Activated CD4-positive, alpha-beta T cell treated with anti-CD3 and anti-CD28 coated beads, Interleukin-2, amount 50 U/mL, for 1 hour (primary cell): ENCODE measurements around the gene CREB3L2.

ENCODE experiments used
- DNase-seq: peaks from one replicate; pipeline ENCODE4 v3.0.0-alpha.2; 2020

The CREB3L2 gene

GRCh38 chr7:137949416-137950262 is 52.2 kb downstream of the CREB3L2 start:
- no peak for DNase-seq

DNA sequence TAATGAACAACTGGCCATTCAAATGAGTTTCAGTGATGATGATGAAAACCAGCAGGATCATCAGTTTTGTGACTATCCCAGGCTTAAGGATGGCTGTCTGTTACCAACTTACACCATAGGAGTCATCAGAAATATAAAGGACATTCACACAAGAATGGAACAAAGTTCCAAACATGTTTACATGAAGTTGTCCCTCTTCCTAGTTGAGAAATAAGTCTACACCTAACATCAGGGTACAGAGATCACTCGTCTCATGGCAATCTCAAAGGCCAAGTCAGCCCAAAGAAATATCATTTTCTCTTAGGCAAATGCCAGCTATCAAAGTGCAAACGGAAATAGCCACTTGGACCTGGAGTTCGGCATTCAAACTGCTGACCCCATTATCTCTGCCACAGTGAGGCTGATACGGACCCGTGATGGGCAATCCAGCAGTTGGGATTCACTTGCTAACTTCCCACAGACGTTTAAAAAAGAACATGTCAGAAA is 53.0 kb downstream of the CREB3L2 start:
- DNase-seq, result no peak

DNA sequence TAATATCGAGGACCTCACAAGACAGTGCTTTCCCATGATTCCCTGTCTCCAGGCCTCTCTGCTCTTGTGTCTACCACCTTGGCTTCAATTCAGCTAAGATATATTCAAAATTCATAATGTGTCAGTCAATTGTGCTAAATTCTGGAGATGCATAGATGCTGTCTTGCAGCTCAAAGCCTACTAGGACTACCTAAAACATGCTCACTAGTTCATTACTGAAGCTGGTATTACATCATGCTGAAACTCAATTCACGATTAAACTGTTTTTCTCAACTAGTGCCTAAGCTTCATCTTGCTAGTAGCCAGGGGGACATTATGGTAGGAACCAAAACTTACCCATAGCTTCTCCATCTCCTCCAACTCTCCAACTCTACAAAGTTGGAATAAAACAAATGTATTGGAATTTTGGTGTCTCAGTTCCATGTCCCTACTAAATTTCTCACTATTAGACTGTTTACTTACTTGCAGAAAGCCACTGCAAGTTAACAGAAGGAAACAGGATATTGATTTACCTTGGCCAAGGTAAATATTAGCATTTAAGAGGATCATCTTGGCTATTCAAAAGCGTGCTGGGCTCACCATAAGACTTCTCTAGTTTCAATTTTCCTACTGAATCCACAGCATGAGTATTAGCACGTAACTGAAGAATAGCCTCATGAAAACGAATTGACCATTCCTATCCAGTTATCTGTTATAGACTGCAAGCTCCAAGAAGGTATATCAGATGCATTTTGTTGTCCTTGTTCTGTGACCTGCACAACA is 53.6 kb downstream of the CREB3L2 start:
- DNase-seq, result no peak

DNA sequence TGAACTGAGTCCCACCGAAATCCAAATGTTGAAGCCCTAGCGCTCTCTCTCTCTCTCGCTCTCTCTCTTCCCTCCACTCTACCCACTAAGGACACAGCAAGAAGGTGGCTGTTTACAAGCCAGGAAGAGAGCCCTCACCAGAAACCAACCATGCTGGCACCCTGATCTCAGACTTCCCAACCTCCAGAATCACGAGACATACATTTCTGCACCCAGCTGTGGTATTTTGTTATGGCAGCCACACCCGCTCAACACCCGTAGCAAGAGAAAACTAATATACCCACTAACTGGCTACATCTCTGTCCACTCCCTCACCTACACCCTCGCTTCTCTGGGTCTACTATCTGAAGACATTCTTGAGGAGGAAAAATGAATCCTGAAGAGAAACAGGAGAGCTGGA is 54.8 kb downstream of the CREB3L2 start:
- no peak for DNase-seq

GRCh38 chr7:137946011-137946410 is 55.9 kb downstream of the CREB3L2 start:
- DNase-seq, result no peak

DNA sequence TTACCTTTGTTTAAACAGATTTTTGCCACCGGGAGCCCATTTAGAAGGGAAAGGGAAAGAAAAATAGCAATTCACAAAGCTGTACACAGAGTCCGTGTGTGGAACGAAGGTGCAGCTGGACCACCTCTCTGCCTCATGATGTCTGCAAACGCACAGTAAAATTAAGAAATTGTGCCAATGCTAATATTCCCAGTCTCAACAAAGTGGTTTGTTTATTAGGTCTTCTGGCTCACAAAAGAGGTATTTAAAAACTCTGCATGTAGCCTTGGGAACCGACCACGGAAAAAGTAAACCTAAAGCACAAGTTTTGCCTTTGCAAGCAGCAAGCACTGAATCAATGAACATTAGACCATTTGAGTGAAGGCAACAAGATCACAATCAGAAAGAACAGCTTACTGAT is 57.7 kb downstream of the CREB3L2 start:
- DNase-seq, result no peak

- no peak for DNase-seq
Measured at GRCh38 chr7:137943132-137943551, 58.7 kb downstream of the CREB3L2 start.

DNA sequence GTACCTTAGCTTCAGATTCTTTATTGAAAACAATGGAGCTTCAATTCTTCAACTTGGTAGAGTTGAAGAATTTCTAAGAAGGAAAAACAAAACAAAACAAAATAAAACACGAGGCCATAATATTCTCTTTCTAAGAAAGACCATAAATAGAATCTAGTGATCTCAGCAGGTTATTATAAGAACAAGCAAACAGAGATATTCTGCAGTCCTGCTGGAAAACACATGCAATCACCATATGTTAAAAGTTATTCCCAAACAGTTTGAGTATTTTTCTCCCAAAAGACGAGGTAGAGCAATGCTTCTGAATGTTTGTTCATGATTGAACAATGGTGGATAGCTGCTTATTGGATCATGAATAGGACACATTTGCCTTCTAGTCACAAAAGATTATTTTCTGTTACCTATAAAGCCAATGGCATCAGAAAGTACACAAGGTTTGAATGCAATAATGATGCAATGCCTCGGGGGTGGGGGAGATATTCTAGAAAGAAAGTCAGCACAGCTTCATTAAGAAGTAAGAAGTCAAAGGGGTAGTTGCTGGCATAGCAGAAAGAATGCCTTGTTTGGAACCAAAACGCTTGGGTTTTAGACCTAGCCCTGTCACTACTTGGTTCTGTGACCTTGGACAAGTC is 59.3 kb downstream of the CREB3L2 start:
- no peak for DNase-seq

GRCh38 chr7:137940656-137941518 is 61.0 kb downstream of the CREB3L2 start:
- no peak for DNase-seq

DNA sequence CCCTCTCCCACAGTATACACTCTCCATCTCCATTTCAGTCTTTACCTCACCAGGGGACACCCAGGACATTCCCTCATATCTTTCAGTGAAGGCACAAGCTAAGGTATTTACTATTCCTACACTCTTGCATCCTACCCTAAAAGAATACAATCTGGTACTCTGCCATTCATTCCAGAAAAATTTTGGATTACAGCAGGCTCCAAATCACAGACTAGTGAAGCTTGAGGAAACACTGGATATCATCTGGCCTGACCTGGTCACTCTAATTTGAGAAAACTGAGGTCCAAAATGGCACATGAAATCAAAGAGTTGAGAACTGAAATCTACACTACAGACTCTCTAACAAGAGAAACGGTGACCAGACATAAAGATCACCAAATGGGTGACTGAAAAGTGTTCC is 61.7 kb downstream of the CREB3L2 start:
- no peak for DNase-seq

GRCh38 chr7:137937202-137937560 is 64.7 kb downstream of the CREB3L2 start:
- DNase-seq, result no peak

DNA sequence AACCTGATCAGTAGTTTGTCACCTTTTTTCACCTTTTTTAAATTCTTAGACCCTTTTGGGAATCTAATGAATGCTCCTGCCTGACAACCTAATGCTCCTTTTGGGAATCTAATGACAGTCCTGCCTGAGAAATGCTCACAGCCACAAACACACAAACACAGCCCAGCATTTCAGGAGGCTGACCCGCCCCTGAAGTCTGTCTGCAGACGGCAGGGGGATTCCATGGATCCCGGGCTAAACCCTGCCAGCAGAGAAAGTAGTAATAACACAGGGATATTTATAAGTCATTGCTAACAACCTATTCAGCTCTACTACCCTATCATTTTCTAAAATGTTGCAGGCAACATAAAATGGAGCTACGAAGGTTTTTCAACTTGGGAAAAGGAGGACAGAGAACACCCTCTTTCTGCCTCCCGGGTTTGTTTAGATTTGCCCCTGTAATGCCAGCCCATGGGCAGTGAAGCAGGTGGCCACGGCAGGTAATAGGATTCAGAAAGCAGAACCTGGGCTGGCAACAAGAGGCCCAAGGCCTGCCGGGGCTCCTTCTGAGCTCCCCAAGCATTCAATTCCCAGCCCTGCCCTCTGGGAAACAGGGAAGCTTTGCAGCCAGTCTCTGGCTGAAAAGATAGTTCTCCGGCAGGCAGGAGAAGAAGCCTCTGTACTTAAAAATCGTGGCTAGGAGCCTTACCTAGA is 65.2 kb downstream of the CREB3L2 start:
- no peak for DNase-seq

DNA sequence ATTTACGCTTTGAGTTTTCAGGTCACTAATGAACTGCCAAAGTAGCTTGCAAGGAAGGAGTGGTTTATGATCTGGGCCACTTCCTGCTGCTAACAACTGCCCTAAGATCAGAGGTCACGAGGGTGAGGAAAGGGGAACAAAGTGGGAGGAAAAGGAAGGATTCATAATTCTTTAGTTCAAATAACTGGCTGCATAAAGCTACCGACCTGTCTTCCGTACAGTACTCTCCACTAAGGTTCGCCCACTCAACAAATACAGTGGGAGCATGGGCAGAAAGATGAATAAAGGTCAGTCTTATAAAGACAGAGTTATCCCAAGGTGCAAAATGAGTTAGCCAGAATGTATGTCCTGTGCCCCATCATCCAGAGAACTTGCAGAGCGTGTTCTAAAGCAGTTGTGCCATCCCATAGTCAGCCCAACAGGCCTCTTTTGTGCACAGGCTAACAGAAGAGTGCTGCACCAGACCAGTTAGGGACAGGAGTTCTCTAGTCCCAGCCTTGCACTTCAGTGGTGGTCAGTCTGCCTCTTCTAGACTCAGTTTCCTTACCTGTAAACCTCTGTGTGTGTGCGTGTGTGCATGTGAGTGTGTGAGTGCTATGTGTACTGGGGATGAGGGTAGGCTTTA is 65.9 kb downstream of the CREB3L2 start:
- DNase-seq, result no peak

GRCh38 chr7:137934941-137935883 is 66.7 kb downstream of the CREB3L2 start:
- DNase-seq, result no peak

- no peak for DNase-seq
Measured at GRCh38 chr7:137934176-137934826, 67.6 kb downstream of the CREB3L2 start.

DNA sequence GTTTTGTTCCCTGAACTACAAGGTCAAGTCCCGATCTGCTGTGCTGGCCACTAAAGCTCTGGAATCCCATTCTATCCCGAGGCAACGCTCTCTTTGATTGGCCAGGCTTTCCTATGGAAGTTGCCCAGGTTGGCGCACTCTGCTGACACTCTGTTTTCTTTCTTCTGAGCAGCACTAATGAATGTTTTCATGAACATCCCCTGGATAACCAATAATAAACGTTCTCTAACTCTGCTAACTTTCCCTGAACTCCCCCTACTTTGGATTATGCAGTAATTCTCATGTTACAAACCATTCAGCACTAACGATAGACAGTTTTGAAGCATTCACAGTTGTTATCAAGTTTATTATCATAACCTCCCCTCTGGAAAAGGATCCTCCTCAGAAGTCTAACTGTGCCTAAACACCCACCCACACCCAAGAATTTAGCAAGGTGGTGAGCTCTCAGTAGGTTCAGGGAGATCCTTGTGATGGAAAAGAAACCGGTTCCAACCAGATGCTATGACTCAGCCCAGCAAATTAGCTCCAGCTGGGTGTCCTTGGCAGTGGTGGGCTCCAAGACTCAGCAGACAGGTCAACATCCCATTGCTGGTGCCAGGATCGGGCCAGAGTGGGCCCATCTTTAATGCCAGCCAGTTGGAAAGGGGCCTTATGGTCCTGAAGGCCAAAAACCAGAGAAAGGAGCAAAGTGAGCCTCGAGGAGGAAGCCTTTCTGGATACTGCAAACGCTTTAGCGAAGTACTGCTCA is 68.4 kb downstream of the CREB3L2 start:
- DNase-seq, result no peak

DNA sequence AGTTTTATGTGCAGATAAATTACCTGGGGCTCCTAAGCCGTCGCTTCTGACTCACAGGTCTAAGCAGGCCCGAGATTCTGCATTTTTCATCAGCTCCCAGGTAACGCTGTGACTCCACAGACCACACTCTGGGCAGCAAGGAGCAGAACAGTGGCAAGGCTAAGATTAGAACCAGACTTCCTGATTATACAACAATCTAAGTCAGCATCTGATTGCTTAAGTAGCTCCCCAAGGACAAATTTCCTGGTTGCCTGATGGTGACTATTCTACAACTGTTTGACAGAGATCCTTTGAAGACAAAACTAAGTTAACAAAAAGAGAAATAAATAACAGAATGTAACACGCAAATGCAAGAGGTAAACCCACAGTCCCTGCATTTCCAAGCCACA is 69.0 kb downstream of the CREB3L2 start:
- DNase-seq, result no peak

DNA sequence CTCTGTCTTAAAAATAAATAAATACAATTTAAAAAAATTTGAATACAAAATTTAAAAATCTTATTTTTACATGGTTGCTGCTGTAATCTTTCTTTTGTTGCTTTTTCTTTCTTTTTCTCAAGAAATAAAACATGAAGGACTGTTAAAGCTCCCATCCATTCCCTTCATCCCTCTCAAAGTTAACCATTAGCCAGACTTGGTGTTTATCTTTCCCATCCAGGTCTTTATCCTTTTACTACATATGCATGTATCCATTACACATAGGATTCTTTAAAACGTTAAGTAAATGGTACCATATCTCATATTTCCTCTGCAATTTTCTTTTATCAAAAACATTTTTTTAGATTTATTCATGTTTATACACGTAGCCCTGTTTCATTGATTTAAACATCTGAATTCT is 70.1 kb downstream of the CREB3L2 start:
- no peak for DNase-seq

DNA sequence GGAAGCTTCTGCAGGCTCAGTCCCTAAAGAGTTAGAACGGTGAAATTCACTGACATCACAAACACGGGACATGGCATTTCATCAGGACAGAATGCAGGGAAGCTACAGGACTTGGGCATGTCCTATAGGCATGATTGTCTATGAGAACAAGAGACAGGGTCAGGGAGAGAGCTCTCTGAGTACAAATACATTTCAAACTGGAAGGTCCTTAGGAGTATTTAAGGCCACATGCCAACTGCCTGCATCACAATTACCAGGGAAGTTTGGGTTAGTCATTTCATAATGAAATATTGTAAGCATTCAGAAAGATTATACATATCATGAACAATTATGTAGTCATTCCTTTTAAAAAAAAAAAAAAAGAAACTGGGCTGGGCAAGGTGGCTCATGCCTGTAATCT is 71.3 kb downstream of the CREB3L2 start:
- no peak for DNase-seq
